HL-60/S4 (cell line): Measurements from ENCODE around the gene MRPL55.

Experiments used
- in situ Hi-C: fragments of 300-500 bp; cut with MboI; formaldehyde crosslinking; loops from 2 replicates; pipeline ENCODE4 v1.14.3; 2022; ENCODE audit warnings: low sequenced_read_pairs

Gene MRPL55

GRCh38 chr1:228060458-228061190, 48.5 kb downstream of the MRPL55 start:
- in situ Hi-C loops: no loop called here

GRCh38 chr1:228059634-228060457, 49.3 kb downstream of the MRPL55 start:
- in situ Hi-C loops: no loop called here

GRCh38 chr1:228058949-228059633, 50.0 kb downstream of the MRPL55 start:
- in situ Hi-C loops: no loop called here

GRCh38 chr1:228058172-228058948, 50.7 kb downstream of the MRPL55 start:
- in situ Hi-C loops: no loop called here
